IMR-90 (cell line): Measurements from ENCODE around the gene DTD1. TPM values are rescaled to one million over a fixed set of nuclear protein-coding genes. Genes with fewer than 3 reads are reported as not detected.

Source experiments
- ATAC-seq: fragments of 200-7000 bp; cut with Tn5 transposase; 2 replicates; pipeline ENCODE4 v1.9.1; 2020; ENCODE audit warnings: low read depth, mild to moderate bottlenecking, moderate library complexity
- BruUV-seq: library from RNA; stranded (reverse); fragments of 400-500 nt; replicated peaks from 2 replicates; lab custom pipeline; 2021; lab: Mats Ljungman, UMichigan
- CTCF ChIA-PET: fragments of 300-600 bp; formaldehyde crosslinking; extraction: SDS; loops from one replicate; lab custom pipeline; 2021; ENCODE audit warnings: antibody characterized with exemption; lab: Yijun Ruan, JAX
- POLR2A ChIA-PET: fragments of 300-600 bp; sonication (Branson Sonifier 250); formaldehyde crosslinking; loops from one replicate; lab custom pipeline; 2022; ENCODE audit warnings: antibody characterized with exemption; ENCODE audit not compliant: unreplicated experiment; lab: Charles Lee
- DNase-seq: peaks from one replicate; pipeline ENCODE4 v3.0.0; 2013
- H2AFZ ChIP-seq: replicated peaks from 2 replicates; pipeline ENCODE3; 2013; ENCODE audit warnings: low read length, mild to moderate bottlenecking; ENCODE audit not compliant: poor library complexity
- H2AK5ac ChIP-seq: 2 replicates; pipeline ENCODE4 v1.6.1; 2013; ENCODE audit warnings: low read depth, low read length, inconsistent platforms
- H2AK9ac ChIP-seq: replicated peaks from 2 replicates; pipeline ENCODE3; 2013; ENCODE audit warnings: mild to moderate bottlenecking, low read depth, low read length, moderate library complexity; ENCODE audit not compliant: poor library complexity
- H2BK120ac ChIP-seq: 2 replicates; pipeline ENCODE4 v1.6.1; 2013; ENCODE audit warnings: low read depth, low read length, inconsistent platforms
- H2BK15ac ChIP-seq: 3 replicates; pipeline ENCODE4 v1.6.1; 2013; ENCODE audit warnings: low read depth, low read length, inconsistent platforms
- H2BK20ac ChIP-seq: 2 replicates; pipeline ENCODE4 v1.6.1; 2013; ENCODE audit warnings: low read depth, mild to moderate bottlenecking, inconsistent platforms, low read length, moderate library complexity
- H2BK5ac ChIP-seq: 2 replicates; pipeline ENCODE4 v1.6.1; 2013; ENCODE audit warnings: mild to moderate bottlenecking, low read depth, low read length, inconsistent platforms; ENCODE audit not compliant: poor library complexity, severe bottlenecking
- H3K14ac ChIP-seq: replicated peaks from 2 replicates; pipeline ENCODE4 v1.6.1; 2013; ENCODE audit warnings: low read depth, low read length, inconsistent platforms
- H3K18ac ChIP-seq: 2 replicates; pipeline ENCODE4 v1.6.1; 2013; ENCODE audit warnings: low read depth, low read length, control low read depth
- H3K23ac ChIP-seq: 2 replicates; pipeline ENCODE4 v1.6.1; 2013; ENCODE audit warnings: low read depth, low read length, inconsistent platforms
- H3K27ac ChIP-seq: 2 replicates; pipeline ENCODE4 v1.5.1; 2013; ENCODE audit warnings: mild to moderate bottlenecking, control low read depth, low read length; ENCODE audit not compliant: insufficient read depth
- H3K27me3 ChIP-seq: 2 replicates; pipeline ENCODE4 v1.6.1; 2013; ENCODE audit warnings: low read length; ENCODE audit not compliant: control insufficient read depth, insufficient read depth
- H3K36me3 ChIP-seq: 2 replicates; pipeline ENCODE4 v1.6.1; 2013; ENCODE audit warnings: low read length, mixed read lengths; ENCODE audit not compliant: control insufficient read depth, insufficient read depth
- H3K4ac ChIP-seq: 2 replicates; pipeline ENCODE4 v1.6.1; 2013; ENCODE audit warnings: low read depth, low read length, inconsistent platforms
- H3K4me1 ChIP-seq: 2 replicates; pipeline ENCODE4 v1.6.1; 2013; ENCODE audit warnings: low read length, mixed read lengths; ENCODE audit not compliant: control insufficient read depth, insufficient read depth
- H3K4me2 ChIP-seq: 2 replicates; pipeline ENCODE4 v1.6.1; 2013; ENCODE audit warnings: low read depth, mild to moderate bottlenecking, control low read depth, low read length, moderate library complexity
- H3K4me3 ChIP-seq: 2 replicates; pipeline ENCODE4 v1.5.1; 2013; ENCODE audit warnings: low read depth, mild to moderate bottlenecking, control low read depth, low read length, moderate library complexity; ENCODE audit not compliant: insufficient read depth
- H3K56ac ChIP-seq: 2 replicates; pipeline ENCODE4 v1.6.1; 2013; ENCODE audit warnings: low read length, inconsistent platforms; ENCODE audit not compliant: insufficient read depth; ENCODE audit errors: extremely low read depth
- H3K79me1 ChIP-seq, 2 experiments: 2 replicates each; pipeline ENCODE4 v1.6.1; 2013; ENCODE audit warnings: low read length in 2 of 2, inconsistent platforms in 1 of 2, low read depth in 1 of 2
- H3K9ac ChIP-seq: 2 replicates; pipeline ENCODE4 v1.6.1; 2013; ENCODE audit warnings: low read depth, low read length, control low read depth
- H3K9me1 ChIP-seq: 2 replicates; pipeline ENCODE4 v1.6.1; 2013; ENCODE audit warnings: low read length, inconsistent platforms; ENCODE audit not compliant: insufficient read depth
- H3K9me3 ChIP-seq: 2 replicates; pipeline ENCODE4 v1.6.1; 2013; ENCODE audit warnings: low read length; ENCODE audit not compliant: control insufficient read depth, insufficient read depth
- H4K20me1 ChIP-seq: 2 replicates; pipeline ENCODE4 v1.6.1; 2013; ENCODE audit warnings: low read length, inconsistent platforms; ENCODE audit not compliant: insufficient read depth
- H4K5ac ChIP-seq: 2 replicates; pipeline ENCODE4 v1.6.1; 2013; ENCODE audit warnings: mild to moderate bottlenecking, low read depth, low read length, control low read depth
- H4K8ac ChIP-seq, 2 experiments: 2 replicates each; pipeline ENCODE4 v1.6.1; 2013; ENCODE audit warnings: low read depth in 2 of 2, low read length in 2 of 2, control low read depth in 1 of 2, inconsistent platforms in 1 of 2
- H4K91ac ChIP-seq: 2 replicates; pipeline ENCODE4 v1.6.1; 2013; ENCODE audit warnings: low read depth, low read length, inconsistent platforms; ENCODE audit not compliant: insufficient read depth
- BHLHE40 ChIP-seq: fragments of 150-350 bp; IDR thresholded peaks from 2 replicates; pipeline ENCODE4 v1.6.1; 2016; ENCODE audit warnings: mild to moderate bottlenecking, low read depth, low read length
- CEBPB ChIP-seq: IDR thresholded peaks from 2 replicates; pipeline ENCODE4 v1.6.1; 2012; ENCODE audit warnings: low read depth, low read length, improper control_type of control experiment
- CHD1 ChIP-seq: IDR thresholded peaks from 2 replicates; pipeline ENCODE4 v1.6.1; 2012; ENCODE audit warnings: low read depth, low read length, improper control_type of control experiment
- FOS ChIP-seq: fragments of 150-350 bp; IDR thresholded peaks from 2 replicates; pipeline ENCODE4 v1.6.1; 2016; ENCODE audit warnings: low read depth, low read length
- MAFK ChIP-seq: IDR thresholded peaks from 2 replicates; pipeline ENCODE4 v1.6.1; 2012; ENCODE audit warnings: low read depth, low read length, improper control_type of control experiment
- MAZ ChIP-seq: IDR thresholded peaks from 2 replicates; pipeline ENCODE4 v1.6.1; 2012; ENCODE audit warnings: low read depth, mild to moderate bottlenecking, low read length, improper control_type of control experiment, moderate library complexity, borderline replicate concordance
- MXI1 ChIP-seq: IDR thresholded peaks from 2 replicates; pipeline ENCODE4 v1.6.1; 2012; ENCODE audit warnings: low read depth, mild to moderate bottlenecking, low read length, moderate library complexity, borderline replicate concordance
- NFE2L2 ChIP-seq: fragments of 150-350 bp; IDR thresholded peaks from 2 replicates; pipeline ENCODE4 v1.6.1; 2016; ENCODE audit warnings: low read depth, mild to moderate bottlenecking, low read length
- POLR2A ChIP-seq: IDR thresholded peaks from 2 replicates; pipeline ENCODE4 v1.6.1; 2012; ENCODE audit warnings: mild to moderate bottlenecking, low read depth, low read length
- RAD21 ChIP-seq: IDR thresholded peaks from 2 replicates; pipeline ENCODE4 v1.6.1; 2012; ENCODE audit warnings: low read length, improper control_type of control experiment
- RCOR1 ChIP-seq: IDR thresholded peaks from 2 replicates; pipeline ENCODE4 v1.6.1; 2012; ENCODE audit warnings: mild to moderate bottlenecking, low read length, improper control_type of control experiment; ENCODE audit not compliant: insufficient replicate concordance
- RFX5 ChIP-seq: IDR thresholded peaks from 2 replicates; pipeline ENCODE4 v1.8.0; 2012; ENCODE audit warnings: low read depth, mild to moderate bottlenecking, low read length, moderate library complexity
- SMC3 ChIP-seq: fragments of 150-350 bp; IDR thresholded peaks from 2 replicates; pipeline ENCODE4 v1.6.1; 2016; ENCODE audit warnings: low read depth, mild to moderate bottlenecking, antibody characterized with exemption, low read length, moderate library complexity
- dilution Hi-C: fragments of 300-500 bp; cut with HindIII; formaldehyde crosslinking; loops from one replicate; pipeline ENCODE4 v1.14.3; 2018; ENCODE audit warnings: low sequenced_read_pairs; ENCODE audit not compliant: unreplicated experiment
- in situ Hi-C: fragments of 300-500 bp; cut with MboI; formaldehyde crosslinking; loops from 3 replicates; pipeline ENCODE4 v1.14.3; 2019; ENCODE audit warnings: low sequenced_read_pairs, inconsistent platforms, mixed read lengths
- intact Hi-C: fragments of 100-400 bp; cut with micrococcal nuclease; formaldehyde crosslinking; loops from 2 replicates; pipeline ENCODE4 v1.10.0; 2022
- polyA plus RNA-seq, 3 experiments: library from polyadenylated mRNA; depleted of rRNA; stranded (reverse); fragments of >200 nt; gene quantifications; 2 replicates each; pipeline ENCODE4 v1.2.3, GENCODE V29; 2012; ENCODE audit warnings: low replicate concordance in 1 of 3
- total RNA-seq: library from RNA; depleted of rRNA; stranded (reverse); fragments of >200 nt; gene quantifications from 2 replicates; pipeline ENCODE4 v1.2.3, GENCODE V29; 2012
- TF ChIP-seq, protein P1 (sequence below): fragments of 150-350 bp; IDR thresholded peaks from 2 replicates; pipeline ENCODE4 v1.6.1; 2017; ENCODE audit warnings: mild to moderate bottlenecking, antibody characterized with exemption, low read length, low read depth
- TF ChIP-seq, protein P2 (sequence below): conservative IDR thresholded peaks from 2 replicates; pipeline ENCODE4 v1.5.1; 2012; ENCODE audit warnings: mild to moderate bottlenecking, low read depth, low read length, improper control_type of control experiment
- TF ChIP-seq, protein P3 (sequence below): fragments of 150-350 bp; IDR thresholded peaks from 2 replicates; pipeline ENCODE4 v1.6.1; 2016; ENCODE audit warnings: low read depth, mild to moderate bottlenecking, low read length, moderate library complexity, borderline replicate concordance

Gene DTD1
- total and polyA plus RNA-seq, 2 of the 4 experiments (the other 2 are of a cell fraction) = 73.1 to 101 TPM

DNA sequence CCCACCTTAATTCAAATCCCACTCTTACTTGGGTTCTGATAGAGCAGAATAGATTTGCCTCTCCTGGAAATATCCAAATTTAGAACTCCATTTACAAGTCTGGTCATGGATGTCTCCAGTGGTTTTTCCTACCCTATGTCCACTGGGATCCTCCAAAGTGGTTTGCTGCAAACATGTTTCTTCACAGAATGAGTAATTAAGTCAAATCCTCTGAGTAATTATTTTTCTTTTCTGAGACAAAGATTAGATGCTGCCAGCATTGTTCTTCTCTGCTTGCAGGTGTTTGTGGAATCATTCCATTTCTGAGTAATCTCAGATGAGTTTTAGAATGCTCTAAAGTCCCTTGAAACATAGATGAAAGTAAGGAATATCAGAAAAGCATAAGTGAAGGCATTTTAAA is 21.9 kb downstream of the DTD1 start:
- Histone ChIP-seq H2BK20ac (no peak overlapping the region), H4K20me1 (no peaks in the 10 kb centered on the region), H3K4me2 (no peak overlapping the region), H3K9me1 (peaks cover 5% of the 10 kb centered on the region), H3K4me1 (no peaks in the 10 kb centered on the region), H2AK9ac (no peak overlapping the region), H2AK5ac (no peak overlapping the region), H3K36me3 (no peaks in the 10 kb centered on the region; the same call in 1 of the 2 replicates), H3K18ac (no peak overlapping the region), H3K4me3 (no peak overlapping the region), H2BK15ac (no peak overlapping the region), H4K91ac (no peak overlapping the region), H3K23ac (no peak overlapping the region), H3K27me3 (no peaks in the 10 kb centered on the region), H3K9me3 (no peaks in the 10 kb centered on the region), H3K79me1 (peaks cover 7% of the 10 kb centered on the region in 2 experiments; a peak in 2 of 4 replicates), H3K27ac (no peak overlapping the region), H4K8ac (no peak overlapping the region), H3K9ac (no peak overlapping the region), H3K14ac (no peak overlapping the region), H4K5ac (no peak overlapping the region), H3K56ac (no peak overlapping the region), H3K4ac (no peak overlapping the region), H2AFZ (no peak overlapping the region), H2BK120ac (no peak overlapping the region), H2BK5ac (no peak overlapping the region)
- CTCF ChIA-PET = no interaction called here
- no peak for DNase-seq
- intact Hi-C loops = no loop called here
- POLR2A ChIA-PET = interaction anchor here (0.6 kb wide), 1 partner anchor 81 kb away, joined by 3 read pairs; no protein-coding TSS in a partner anchor
- ATAC-seq = no peak
- dilution Hi-C loops = no loop called here
- in situ Hi-C loops = no loop called here
- no TSS peak for BruUV-seq
- no peak for TF ChIP-seq FOS
- no peak for TF ChIP-seq POLR2A
- TF ChIP-seq RAD21 = no peak
- TF ChIP-seq MAZ = no peak
- TF ChIP-seq, protein P1, sequence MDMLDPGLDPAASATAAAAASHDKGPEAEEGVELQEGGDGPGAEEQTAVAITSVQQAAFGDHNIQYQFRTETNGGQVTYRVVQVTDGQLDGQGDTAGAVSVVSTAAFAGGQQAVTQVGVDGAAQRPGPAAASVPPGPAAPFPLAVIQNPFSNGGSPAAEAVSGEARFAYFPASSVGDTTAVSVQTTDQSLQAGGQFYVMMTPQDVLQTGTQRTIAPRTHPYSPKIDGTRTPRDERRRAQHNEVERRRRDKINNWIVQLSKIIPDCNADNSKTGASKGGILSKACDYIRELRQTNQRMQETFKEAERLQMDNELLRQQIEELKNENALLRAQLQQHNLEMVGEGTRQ = no peak
- TF ChIP-seq RFX5 = no peak
- TF ChIP-seq CHD1 = no peak
- TF ChIP-seq BHLHE40 = no peak
- TF ChIP-seq MXI1 = no peak
- no peak for TF ChIP-seq RCOR1
- TF ChIP-seq NFE2L2 = no peak
- TF ChIP-seq, protein P2, sequence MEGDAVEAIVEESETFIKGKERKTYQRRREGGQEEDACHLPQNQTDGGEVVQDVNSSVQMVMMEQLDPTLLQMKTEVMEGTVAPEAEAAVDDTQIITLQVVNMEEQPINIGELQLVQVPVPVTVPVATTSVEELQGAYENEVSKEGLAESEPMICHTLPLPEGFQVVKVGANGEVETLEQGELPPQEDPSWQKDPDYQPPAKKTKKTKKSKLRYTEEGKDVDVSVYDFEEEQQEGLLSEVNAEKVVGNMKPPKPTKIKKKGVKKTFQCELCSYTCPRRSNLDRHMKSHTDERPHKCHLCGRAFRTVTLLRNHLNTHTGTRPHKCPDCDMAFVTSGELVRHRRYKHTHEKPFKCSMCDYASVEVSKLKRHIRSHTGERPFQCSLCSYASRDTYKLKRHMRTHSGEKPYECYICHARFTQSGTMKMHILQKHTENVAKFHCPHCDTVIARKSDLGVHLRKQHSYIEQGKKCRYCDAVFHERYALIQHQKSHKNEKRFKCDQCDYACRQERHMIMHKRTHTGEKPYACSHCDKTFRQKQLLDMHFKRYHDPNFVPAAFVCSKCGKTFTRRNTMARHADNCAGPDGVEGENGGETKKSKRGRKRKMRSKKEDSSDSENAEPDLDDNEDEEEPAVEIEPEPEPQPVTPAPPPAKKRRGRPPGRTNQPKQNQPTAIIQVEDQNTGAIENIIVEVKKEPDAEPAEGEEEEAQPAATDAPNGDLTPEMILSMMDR = no peak
- no peak for TF ChIP-seq CEBPB
- no peak for TF ChIP-seq MAFK
- TF ChIP-seq SMC3 = no peak
- TF ChIP-seq, protein P3, sequence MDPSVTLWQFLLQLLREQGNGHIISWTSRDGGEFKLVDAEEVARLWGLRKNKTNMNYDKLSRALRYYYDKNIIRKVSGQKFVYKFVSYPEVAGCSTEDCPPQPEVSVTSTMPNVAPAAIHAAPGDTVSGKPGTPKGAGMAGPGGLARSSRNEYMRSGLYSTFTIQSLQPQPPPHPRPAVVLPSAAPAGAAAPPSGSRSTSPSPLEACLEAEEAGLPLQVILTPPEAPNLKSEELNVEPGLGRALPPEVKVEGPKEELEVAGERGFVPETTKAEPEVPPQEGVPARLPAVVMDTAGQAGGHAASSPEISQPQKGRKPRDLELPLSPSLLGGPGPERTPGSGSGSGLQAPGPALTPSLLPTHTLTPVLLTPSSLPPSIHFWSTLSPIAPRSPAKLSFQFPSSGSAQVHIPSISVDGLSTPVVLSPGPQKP = no peak
